B cell (primary cell): ENCODE results near the gene RALGAPA2. TPM values are rescaled to one million over a fixed set of nuclear protein-coding genes. Genes with fewer than 3 reads are reported as not detected.

Source experiments
- ATAC-seq: fragments of 200-7000 bp; cut with Tn5 transposase; one replicate; pipeline ENCODE4 v1.10.0; 2021; ENCODE audit warnings: low read depth, mild to moderate bottlenecking, moderate number of reproducible peaks, moderate library complexity
- CTCF ChIA-PET: fragments of 350-600 bp; sonication (Branson Sonifier 250); formaldehyde crosslinking; loops from one replicate; lab custom pipeline; 2021; ENCODE audit warnings: antibody characterized with exemption, inconsistent platforms; lab: Charles Lee
- POLR2A ChIA-PET: fragments of 350-600 bp; sonication (Branson Sonifier 250); formaldehyde crosslinking; loops from one replicate; lab custom pipeline; 2021; ENCODE audit warnings: antibody characterized with exemption; lab: Charles Lee
- DNase-seq: peaks from one replicate; pipeline ENCODE4 v3.0.0; 2013
- H2AFZ ChIP-seq: 2 replicates; pipeline ENCODE4 v1.6.1; 2012; ENCODE audit warnings: mild to moderate bottlenecking, low read depth, low read length; ENCODE audit not compliant: insufficient read depth, poor library complexity, severe bottlenecking
- H3K27ac ChIP-seq, 2 donors: 1 replicate in 1 of 2; 2 replicates in 1 of 2; pipeline ENCODE4 v1.5.1; 2012 to 2013; ENCODE audit warnings: low read length in 2 of 2, mild to moderate bottlenecking in 2 of 2, moderate library complexity in 1 of 2
- H3K27me3 ChIP-seq, 4 experiments: fragments of 200-600 bp in 1 of 4; sonication (generic) in 1 of 4; replicated peaks in 1 of 4; 1 replicate in 2 of 4; 2 replicates in 2 of 4; pipeline versions ENCODE4 v1.6.1 to v1.7.0; 2013 to 2016; ENCODE audit warnings: low read length in 3 of 4, mild to moderate bottlenecking in 2 of 4, mixed read lengths in 1 of 4, moderate library complexity in 1 of 4; ENCODE audit not compliant: insufficient read depth in 4 of 4, control insufficient read depth in 3 of 4; ENCODE audit errors: control extremely low read depth in 1 of 4
- H3K36me3 ChIP-seq, 2 experiments: replicated peaks in 1 of 2; 1 replicate in 1 of 2; 2 replicates in 1 of 2; pipeline versions ENCODE4 v1.6.1 to v1.7.1; 2013; ENCODE audit warnings: low read length in 1 of 2; ENCODE audit not compliant: insufficient read depth in 2 of 2, control insufficient read depth in 1 of 2; ENCODE audit errors: control extremely low read depth in 1 of 2, extremely low read depth in 1 of 2
- H3K4me1 ChIP-seq, 2 donors: fragments of 200-600 bp in 1 of 2; sonication (generic) in 1 of 2; 1 replicate in 1 of 2; 2 replicates in 1 of 2; pipeline versions ENCODE4 v1.5.1 to v1.6.1; 2013 to 2017; ENCODE audit warnings: low read length in 2 of 2; ENCODE audit not compliant: control insufficient read depth in 2 of 2, insufficient read depth in 2 of 2
- H3K4me2 ChIP-seq: replicated peaks from 2 replicates; pipeline ENCODE3; 2012; ENCODE audit warnings: mild to moderate bottlenecking, low read depth, low read length; ENCODE audit not compliant: poor library complexity, severe bottlenecking
- H3K4me3 ChIP-seq, 5 experiments: fragments of 200-600 bp in 1 of 5; sonication (generic) in 1 of 5; 1 replicate in 3 of 5; 2 replicates in 2 of 5; pipeline versions ENCODE4 v1.5.1 to v1.7.0; 2011 to 2016; ENCODE audit warnings: low read length in 4 of 5, mild to moderate bottlenecking in 4 of 5, low read depth in 2 of 5, control low read depth in 1 of 5, moderate library complexity in 1 of 5; ENCODE audit not compliant: insufficient read depth in 1 of 5; ENCODE audit errors: control extremely low read depth in 1 of 5, extremely low read depth in 1 of 5
- H3K79me2 ChIP-seq: fragments of 200-600 bp; sonication (generic); one replicate; pipeline ENCODE4 v1.6.0; 2016; ENCODE audit warnings: low read length; ENCODE audit not compliant: control insufficient read depth, insufficient read depth
- H3K9ac ChIP-seq: fragments of 200-600 bp; sonication (generic); 2 replicates; pipeline ENCODE4 v1.6.1; 2017; ENCODE audit warnings: mild to moderate bottlenecking, low read length, moderate library complexity
- H3K9me3 ChIP-seq, 3 donors: one replicate each; pipeline versions ENCODE4 v1.6.1 to v1.7.1; 2013; ENCODE audit warnings: low read length in 2 of 3; ENCODE audit not compliant: control insufficient read depth in 2 of 3, insufficient read depth in 1 of 3; ENCODE audit errors: control extremely low read depth in 1 of 3
- H4K20me1 ChIP-seq: 2 replicates; pipeline ENCODE4 v1.6.0; 2012; ENCODE audit warnings: mild to moderate bottlenecking, low read length; ENCODE audit not compliant: insufficient read depth, control insufficient read depth, poor library complexity, severe bottlenecking
- H3K27ac Mint-ChIP-seq: one replicate; pipeline ENCODE4 v1.8.0; 2021; ENCODE audit warnings: mixed read lengths
- H3K27me3 Mint-ChIP-seq: one replicate; pipeline ENCODE4 v1.8.0; 2021; ENCODE audit warnings: mixed read lengths
- H3K4me1 Mint-ChIP-seq: one replicate; pipeline ENCODE4 v1.8.0; 2021; ENCODE audit warnings: mixed read lengths
- H3K4me3 Mint-ChIP-seq: one replicate; pipeline ENCODE4 v1.8.0; 2021; ENCODE audit warnings: mixed read lengths
- H3K9me3 Mint-ChIP-seq: one replicate; pipeline ENCODE4 v1.8.0; 2022; ENCODE audit warnings: mixed read lengths; ENCODE audit not compliant: insufficient read depth
- EZH2 ChIP-seq: IDR thresholded peaks from 2 replicates; pipeline ENCODE4 v1.6.1; 2012; ENCODE audit warnings: borderline replicate concordance, low read depth, mild to moderate bottlenecking, moderate library complexity, low read length; ENCODE audit not compliant: insufficient read depth, poor library complexity, severe bottlenecking
- WGBS: methylation state at CpG from one replicate; pipeline ENCODE4 v1.1.5; 2013; ENCODE audit warnings: missing lambda C conversion rate; ENCODE audit not compliant: insufficient coverage; 5-methylcytosine and 5-hydroxymethylcytosine counted together
- intact Hi-C: fragments of 100-400 bp; cut with micrococcal nuclease; formaldehyde crosslinking; loops from one replicate; pipeline ENCODE4 v1.10.0; 2022
- polyA plus RNA-seq: library from polyadenylated mRNA; depleted of rRNA; stranded (reverse); fragments of >200 nt; gene quantifications from 2 replicates; pipeline ENCODE4 v1.2.3, GENCODE V29; 2012
- total RNA-seq, 2 donors: library from RNA; stranded (reverse); fragments of 120-200 nt in 1 of 2; gene quantifications; 1 replicate in 1 of 2; 2 replicates in 1 of 2; pipeline versions ENCODE4 v1.2.3 to v1.2.4, GENCODE V29; 2013 to 2022
- TF ChIP-seq, protein P1 (sequence below): fragments of 200-600 bp; IDR thresholded peaks from one replicate; pipeline ENCODE4 v1.8.0; 2022; ENCODE audit warnings: antibody characterized with exemption, mild to moderate bottlenecking

RALGAPA2 gene
- total and polyA plus RNA-seq, 2 donors (not counting 1 experiment from before 2014, with no cell fraction given), result 6.4 to 33.1 TPM

DNA sequence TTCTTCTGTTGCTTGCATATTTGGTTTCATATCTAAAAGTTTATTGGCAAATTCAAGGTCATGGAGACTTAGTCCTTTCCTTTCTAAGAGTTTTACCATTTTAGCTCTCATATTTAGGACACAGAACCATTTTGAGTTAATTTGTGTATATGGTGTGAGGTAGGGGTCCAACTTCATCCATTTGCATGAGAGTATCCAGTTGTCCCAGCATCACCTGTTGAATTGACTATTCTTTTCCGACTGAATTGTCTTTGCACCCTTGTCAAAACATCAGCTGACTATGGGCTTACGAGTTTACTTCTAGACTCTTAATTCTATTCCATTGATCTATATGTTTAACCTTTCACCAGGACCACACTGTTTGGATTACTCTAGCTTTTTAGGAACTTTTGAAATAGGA, 157.5 kb downstream of the RALGAPA2 start:
- no peak for ATAC-seq
- CTCF ChIA-PET, result no interaction called here
- Mint-ChIP-seq H3K4me3 (no peak overlapping the region), H3K9me3 (no peaks in the 10 kb centered on the region), H3K27ac (no peak overlapping the region), H3K4me1 (no peaks in the 10 kb centered on the region), H3K27me3 (no peaks in the 10 kb centered on the region)
- Histone ChIP-seq H4K20me1 (no peaks in the 10 kb centered on the region), H3K4me3 (no peak overlapping the region), H3K27ac (no peak overlapping the region), H3K27me3 (no peaks in the 10 kb centered on the region), H3K4me1 (no peaks in the 10 kb centered on the region), H3K36me3 (peaks cover 0 to 4% of the 10 kb centered on the region in 2 experiments), H2AFZ (no peak overlapping the region), H3K79me2 (no peaks in the 10 kb centered on the region), H3K9me3 (no peaks in the 10 kb centered on the region), H3K4me2 (no peak overlapping the region), H3K9ac (no peak overlapping the region)
- intact Hi-C loops, result no loop called here
- POLR2A ChIA-PET, result no interaction called here
- TF ChIP-seq EZH2, result no peak
- TF ChIP-seq, protein P1, sequence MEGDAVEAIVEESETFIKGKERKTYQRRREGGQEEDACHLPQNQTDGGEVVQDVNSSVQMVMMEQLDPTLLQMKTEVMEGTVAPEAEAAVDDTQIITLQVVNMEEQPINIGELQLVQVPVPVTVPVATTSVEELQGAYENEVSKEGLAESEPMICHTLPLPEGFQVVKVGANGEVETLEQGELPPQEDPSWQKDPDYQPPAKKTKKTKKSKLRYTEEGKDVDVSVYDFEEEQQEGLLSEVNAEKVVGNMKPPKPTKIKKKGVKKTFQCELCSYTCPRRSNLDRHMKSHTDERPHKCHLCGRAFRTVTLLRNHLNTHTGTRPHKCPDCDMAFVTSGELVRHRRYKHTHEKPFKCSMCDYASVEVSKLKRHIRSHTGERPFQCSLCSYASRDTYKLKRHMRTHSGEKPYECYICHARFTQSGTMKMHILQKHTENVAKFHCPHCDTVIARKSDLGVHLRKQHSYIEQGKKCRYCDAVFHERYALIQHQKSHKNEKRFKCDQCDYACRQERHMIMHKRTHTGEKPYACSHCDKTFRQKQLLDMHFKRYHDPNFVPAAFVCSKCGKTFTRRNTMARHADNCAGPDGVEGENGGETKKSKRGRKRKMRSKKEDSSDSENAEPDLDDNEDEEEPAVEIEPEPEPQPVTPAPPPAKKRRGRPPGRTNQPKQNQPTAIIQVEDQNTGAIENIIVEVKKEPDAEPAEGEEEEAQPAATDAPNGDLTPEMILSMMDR, result no peak
- DNase-seq, result no peak
- WGBS, result 93% methylated on average over 2 of the region's 2 CpGs

DNA sequence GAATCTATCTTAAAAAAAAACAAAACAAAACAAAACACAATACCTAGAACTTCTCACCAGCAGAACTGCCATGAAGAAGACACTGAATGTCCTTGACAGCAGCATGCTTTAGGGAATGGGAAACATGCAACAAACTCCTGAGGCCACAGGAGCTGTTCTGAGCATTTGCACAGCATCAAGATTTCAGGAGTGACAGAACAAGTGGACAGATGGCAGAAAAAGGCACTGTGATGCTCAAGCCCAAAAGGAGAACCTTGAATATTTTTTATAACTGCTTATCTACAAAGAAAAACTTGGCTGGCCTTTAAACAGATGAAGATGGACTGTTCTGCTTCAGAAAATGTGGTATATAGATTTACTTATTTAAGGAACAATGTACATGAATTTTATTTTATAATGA, 158.9 kb downstream of the RALGAPA2 start:
- no peaks in the 10 kb centered on the region for H3K79me2 ChIP-seq
- Mint-ChIP-seq H3K4me3 (no peak overlapping the region), H3K27me3 (no peaks in the 10 kb centered on the region), H3K9me3 (no peaks in the 10 kb centered on the region), H3K4me1 (no peaks in the 10 kb centered on the region), H3K27ac (no peak overlapping the region)
- TF ChIP-seq, protein P1, result no peak
- no peak for TF ChIP-seq EZH2
- no peaks in the 10 kb centered on the region for H3K9me3 ChIP-seq
- no peak overlapping the region for H2AFZ ChIP-seq
- H3K4me1 ChIP-seq, result no peaks in the 10 kb centered on the region
- H3K27ac ChIP-seq, result no peak overlapping the region
- CTCF ChIA-PET, result no interaction called here
- no peak overlapping the region for H3K9ac ChIP-seq
- H3K4me2 ChIP-seq, result no peak overlapping the region
- DNase-seq (no peak), ATAC-seq (no peak)
- peaks cover under 1 to 4% of the 10 kb centered on the region in 2 experiments for H3K36me3 ChIP-seq
- H3K27me3 ChIP-seq, result no peaks in the 10 kb centered on the region
- intact Hi-C loops, result no loop called here
- no peak overlapping the region for H3K4me3 ChIP-seq
- POLR2A ChIA-PET, result no interaction called here
- H4K20me1 ChIP-seq, result no peaks in the 10 kb centered on the region
